HUES6 (cell line): ENCODE data around the gene ZNF414.

Experiments
- H3K27ac ChIP-seq: 2 replicates; pipeline ENCODE4 v1.7.0; 2013; ENCODE audit warnings: low read depth, mild to moderate bottlenecking, low read length, inconsistent platforms
- H3K27me3 ChIP-seq: 2 replicates; pipeline ENCODE4 v1.6.1; 2013; ENCODE audit warnings: low read length; ENCODE audit not compliant: control insufficient read depth, insufficient read depth
- H3K36me3 ChIP-seq: 2 replicates; pipeline ENCODE4 v1.6.1; 2013; ENCODE audit warnings: low read length; ENCODE audit not compliant: control insufficient read depth, insufficient read depth
- H3K4me1 ChIP-seq: 2 replicates; pipeline ENCODE4 v1.6.1; 2013; ENCODE audit warnings: low read length; ENCODE audit not compliant: control insufficient read depth, insufficient read depth
- H3K4me3 ChIP-seq: 2 replicates; pipeline ENCODE4 v1.5.1; 2013; ENCODE audit warnings: low read depth, low read length
- H3K9ac ChIP-seq: one replicate; pipeline ENCODE4 v1.6.1; 2013; ENCODE audit warnings: mild to moderate bottlenecking, low read length
- H3K9me3 ChIP-seq: 2 replicates; pipeline ENCODE4 v1.6.1; 2013; ENCODE audit warnings: low read depth, low read length; ENCODE audit not compliant: control insufficient read depth, insufficient read depth

The ZNF414 gene

DNA sequence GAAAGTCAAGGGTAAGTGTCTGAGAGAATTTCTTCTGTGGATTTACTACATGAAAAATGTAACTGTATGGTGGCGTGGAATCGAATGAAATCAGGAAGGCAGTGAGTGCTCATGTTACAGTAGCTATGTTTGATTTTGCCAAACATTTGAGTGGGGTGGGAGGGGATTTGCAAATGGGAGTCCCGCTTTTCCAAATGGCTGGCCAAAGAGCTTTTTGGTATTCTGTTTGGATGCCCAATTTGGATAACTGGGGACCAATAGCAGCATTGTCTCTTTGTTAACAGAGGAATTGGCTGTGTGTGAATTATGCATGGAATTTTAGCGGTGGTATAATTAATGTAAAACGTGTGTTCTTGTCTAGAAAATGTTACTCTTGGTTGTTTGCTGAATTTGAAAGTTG lies 51.4 kb downstream of the ZNF414 start:
- Histone ChIP-seq H3K27ac (no peak overlapping the region), H3K36me3 (peaks cover 91% of the 10 kb centered on the region), H3K9ac (no peak overlapping the region), H3K9me3 (no peaks in the 10 kb centered on the region), H3K4me1 (peaks cover 40% of the 10 kb centered on the region), H3K4me3 (no peak overlapping the region), H3K27me3 (no peaks in the 10 kb centered on the region)

DNA sequence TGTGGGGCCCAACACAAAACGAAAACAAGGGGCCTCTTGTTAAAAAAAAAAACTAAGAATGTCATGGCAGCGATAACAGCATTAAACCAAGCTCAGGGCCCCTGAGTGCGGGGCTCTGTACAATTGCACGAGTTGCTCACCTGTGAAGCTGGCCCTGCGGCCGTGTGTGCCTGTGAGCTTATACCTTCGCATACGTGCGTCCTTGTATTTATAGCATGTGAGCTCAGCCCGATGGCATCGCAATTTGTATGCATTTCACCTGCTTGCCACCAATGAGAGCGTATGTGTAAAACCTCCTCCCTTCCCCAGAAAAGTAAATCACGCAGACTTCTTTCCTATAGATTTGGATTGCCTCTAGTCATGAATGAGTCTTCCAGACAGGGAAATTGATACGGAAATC lies 52.1 kb downstream of the ZNF414 start:
- no peaks in the 10 kb centered on the region for H3K27me3 ChIP-seq
- H3K9me3 ChIP-seq = no peaks in the 10 kb centered on the region
- H3K4me3 ChIP-seq = no peak overlapping the region
- peaks cover 91% of the 10 kb centered on the region for H3K36me3 ChIP-seq
- peaks cover 42% of the 10 kb centered on the region for H3K4me1 ChIP-seq
- H3K9ac ChIP-seq = no peak overlapping the region
- no peak overlapping the region for H3K27ac ChIP-seq

- no peak overlapping the region for H3K9ac ChIP-seq
- H3K9me3 ChIP-seq = no peaks in the 10 kb centered on the region
- H3K27ac ChIP-seq = no peak overlapping the region
- peaks cover 47% of the 10 kb centered on the region for H3K4me1 ChIP-seq
- H3K36me3 ChIP-seq = peaks cover 91% of the 10 kb centered on the region
- H3K27me3 ChIP-seq = no peaks in the 10 kb centered on the region
- H3K4me3 ChIP-seq = no peak overlapping the region
These were observed 52.6 kb downstream of the ZNF414 start for GRCh38 chr19:8461376-8461775.

DNA sequence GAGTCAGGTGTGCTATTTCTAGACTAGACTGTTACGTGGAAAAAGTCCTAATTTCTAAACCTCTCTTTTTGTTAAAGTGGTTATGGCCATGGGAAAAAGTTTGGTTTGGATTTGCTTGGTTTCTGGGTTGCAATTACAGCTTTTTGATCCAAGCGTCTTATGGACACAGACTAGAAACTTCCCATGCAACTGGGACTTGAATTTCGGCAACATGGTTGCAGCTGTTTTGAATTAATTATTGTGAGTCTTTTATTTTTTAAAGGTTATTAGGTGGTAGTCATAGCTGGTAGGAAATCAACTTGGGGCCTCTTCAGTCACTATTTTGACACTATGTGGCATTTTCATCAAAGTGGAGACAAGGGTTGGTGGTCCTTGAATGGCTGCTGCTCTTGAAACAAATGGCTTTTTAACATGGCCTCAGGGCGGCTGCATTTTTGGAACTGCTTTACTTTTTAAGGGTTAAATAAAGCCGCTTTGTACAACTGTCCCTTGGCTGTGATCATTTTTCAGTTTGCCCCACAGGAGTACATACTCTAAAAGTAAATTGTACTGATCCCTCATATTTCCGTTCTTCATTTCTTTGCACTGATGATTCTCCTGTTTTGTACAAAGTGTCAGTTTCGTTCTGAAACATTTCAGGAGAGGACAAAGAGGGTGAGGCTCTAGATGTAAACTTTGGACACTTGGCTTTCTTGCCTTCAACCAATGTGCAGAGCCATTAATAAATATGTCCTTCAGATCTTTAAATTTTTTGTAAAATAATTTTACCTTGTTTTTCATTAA lies 53.3 kb downstream of the ZNF414 start:
- no peak overlapping the region for H3K4me3 ChIP-seq
- H3K9ac ChIP-seq = no peak overlapping the region
- H3K4me1 ChIP-seq = peaks cover 53% of the 10 kb centered on the region
- H3K27ac ChIP-seq = no peak overlapping the region
- H3K27me3 ChIP-seq = no peaks in the 10 kb centered on the region
- H3K36me3 ChIP-seq = peaks cover 91% of the 10 kb centered on the region
- H3K9me3 ChIP-seq = no peaks in the 10 kb centered on the region
